Bronchus fibroblast of lung (primary cell): ENCODE measurements around the gene CEP43. TPM values are rescaled to one million over a fixed set of nuclear protein-coding genes. Genes with fewer than 3 reads are reported as not detected.

Source experiments
- total RNA-seq: library from RNA; depleted of rRNA; stranded (reverse); fragments of >200 nt; gene quantifications from 2 replicates; pipeline ENCODE4 v1.2.3, GENCODE V29; 2015

CEP43 gene
- total RNA-seq, result 8.8 and 10.6 TPM in 2 replicates

GRCh38 chr6:166999145-166999883 is at the start of gene CEP43:
Gene CEP43, plus strand, starts transcription at chr6:166999397. Its CDS starts 16 bp downstream, at chr6:166999413.

GRCh38 chr6:166956444-166957086 is 42.6 kb upstream of the CEP43 start, which contains the start of gene RNASET2:
Gene RNASET2, minus strand, starts transcription at chr6:166956550. Its CDS starts 368 bp downstream, at chr6:166956182.

Other genes starting within 250 kb of the CEP43 start
- 6.1 and 7.1 TPM in 2 replicates for gene RNASET2, start 42.8 kb upstream of the CEP43 start, total RNA-seq
- not detected in 2 replicates for gene CCR6, start 123.7 kb downstream of the CEP43 start, total RNA-seq
- not detected in 2 replicates for gene GPR31, start 158.6 kb downstream of the CEP43 start, total RNA-seq